A549 (cell line): ENCODE data around the gene TLR9. TPM values are rescaled to one million over a fixed set of nuclear protein-coding genes. Genes with fewer than 3 reads are reported as not detected.

Experiments used
- ATAC-seq, 2 experiments: fragments of 200-7000 bp in 1 of 2; fragments of >200 bp in 1 of 2; cut with Nextera tagmentation in 1 of 2; cut with Tn5 transposase in 1 of 2; 3 replicates each; pipeline versions ENCODE4 v1.8.0 to v1.9.1; 2018 to 2020; ENCODE audit warnings: mild to moderate bottlenecking in 1 of 2, moderate library complexity in 1 of 2
- CTCF ChIA-PET: fragments of 300-600 bp; sonication (Branson Sonifier 250); formaldehyde crosslinking; extraction: SDS; loops from one replicate; lab custom pipeline; 2021; ENCODE audit warnings: antibody characterized with exemption, inconsistent platforms; lab: Yijun Ruan, JAX
- POLR2A ChIA-PET: fragments of 350-600 bp; formaldehyde crosslinking; extraction: SDS; loops from one replicate; lab custom pipeline; 2021; ENCODE audit warnings: antibody characterized with exemption, inconsistent platforms; lab: Yijun Ruan, JAX
- DNase-seq, 2 experiments: peaks; one replicate each; pipeline versions ENCODE4 v3.0.0 to v3.0.0-alpha.2; 2011 to 2016; ENCODE audit warnings: low read depth in 1 of 2, low spot score in 1 of 2
- FAIRE-seq: peaks from 2 replicates; lab custom pipeline; 2011; peaks lifted over from hg19 to GRCh38; lab: Jason Lieb, UNC
- H3K27ac ChIP-seq, 2 experiments: fragments of >200 bp; sonication (Bioruptor Twin); formaldehyde crosslinking; 3 replicates each; pipeline ENCODE4 v1.5.1; 2016 to 2017
- H3K4me1 ChIP-seq: fragments of >200 bp; sonication (Bioruptor Twin); formaldehyde crosslinking; 3 replicates; pipeline ENCODE4 v1.6.1; 2016
- H3K4me2 ChIP-seq: fragments of >200 bp; sonication (Bioruptor Twin); formaldehyde crosslinking; 3 replicates; pipeline ENCODE4 v1.6.1; 2016
- H3K4me3 ChIP-seq: fragments of >200 bp; sonication (Bioruptor Twin); formaldehyde crosslinking; 3 replicates; pipeline ENCODE4 v1.5.1; 2016
- H3K9me3 ChIP-seq: fragments of >200 bp; sonication (Bioruptor Twin); formaldehyde crosslinking; 3 replicates; pipeline ENCODE4 v1.6.1; 2016
- BHLHE40 ChIP-seq: IDR thresholded peaks from 2 replicates; pipeline ENCODE4 v1.6.1; 2012; ENCODE audit warnings: low read depth, low read length, inconsistent platforms
- CBX2 ChIP-seq: fragments of 200-600 bp; sonication (generic); IDR thresholded peaks from 2 replicates; pipeline ENCODE4 v1.6.1; 2016; ENCODE audit warnings: low read depth, mild to moderate bottlenecking, borderline replicate concordance
- CBX8 ChIP-seq: fragments of 200-600 bp; sonication (generic); IDR thresholded peaks from 2 replicates; pipeline ENCODE4 v1.6.1; 2016
- CHD2 ChIP-seq: fragments of 150-350 bp; IDR thresholded peaks from 2 replicates; pipeline ENCODE4 v1.6.1; 2014; ENCODE audit warnings: low read length; ENCODE audit not compliant: partially characterized antibody
- CHD4 ChIP-seq: fragments of 200-600 bp; sonication (generic); IDR thresholded peaks from 2 replicates; pipeline ENCODE4 v1.6.1; 2016; ENCODE audit warnings: antibody characterized with exemption, mild to moderate bottlenecking, borderline replicate concordance
- EHF ChIP-seq: fragments of 250-450 bp; sonication (Bioruptor Pico); IDR thresholded peaks from 2 replicates; pipeline ENCODE4 v1.5.0; 2020; ENCODE audit warnings: mild to moderate bottlenecking
- EHMT2 ChIP-seq: fragments of 200-600 bp; sonication (generic); IDR thresholded peaks from 2 replicates; pipeline ENCODE4 v1.6.1; 2016; ENCODE audit warnings: antibody characterized with exemption, low read depth, mild to moderate bottlenecking, moderate library complexity
- FOSB ChIP-seq: fragments of 250-450 bp; sonication (Bioruptor Pico); IDR thresholded peaks from 2 replicates; pipeline ENCODE4 v1.5.0; 2020; ENCODE audit warnings: mild to moderate bottlenecking, moderate library complexity
- HDAC2 ChIP-seq: fragments of 200-600 bp; sonication (generic); IDR thresholded peaks from 2 replicates; pipeline ENCODE4 v1.6.1; 2016
- HEYL ChIP-seq: fragments of 250-450 bp; sonication (Bioruptor Pico); IDR thresholded peaks from 2 replicates; pipeline ENCODE4 v1.8.0; 2021; ENCODE audit warnings: mild to moderate bottlenecking, moderate library complexity
- HOXA7 ChIP-seq: fragments of 250-450 bp; sonication (Bioruptor Pico); IDR thresholded peaks from 2 replicates; pipeline ENCODE4 v1.5.0; 2020; ENCODE audit warnings: mild to moderate bottlenecking, moderate library complexity
- HOXB5 ChIP-seq: fragments of 250-450 bp; sonication (Bioruptor Pico); IDR thresholded peaks from 2 replicates; pipeline ENCODE4 v1.5.0; 2020; ENCODE audit warnings: mild to moderate bottlenecking, moderate library complexity
- KDM5A ChIP-seq: fragments of 200-600 bp; sonication (generic); IDR thresholded peaks from 2 replicates; pipeline ENCODE4 v1.6.1; 2016; ENCODE audit warnings: antibody characterized with exemption, mild to moderate bottlenecking
- NPAS2 ChIP-seq: fragments of 250-450 bp; sonication (Bioruptor Pico); IDR thresholded peaks from 2 replicates; pipeline ENCODE4 v1.8.0; 2022; ENCODE audit warnings: mild to moderate bottlenecking, moderate library complexity, borderline replicate concordance
- NR3C1 ChIP-seq: fragments of >200 bp; sonication (Bioruptor Twin); formaldehyde crosslinking; IDR thresholded peaks from 3 replicates; pipeline ENCODE4 v1.6.1; 2017
- RAD21 ChIP-seq, 2 experiments: fragments of >200 bp in 1 of 2; sonication (Bioruptor Twin) in 1 of 2; formaldehyde crosslinking in 1 of 2; IDR thresholded peaks in 1 of 2; conservative IDR thresholded peaks in 1 of 2; 2 replicates in 1 of 2; 3 replicates in 1 of 2; pipeline ENCODE4 v1.6.1; 2012 to 2018; ENCODE audit warnings: inconsistent platforms in 1 of 2
- RARB ChIP-seq: fragments of 250-450 bp; sonication (Bioruptor Pico); IDR thresholded peaks from 2 replicates; pipeline ENCODE4 v1.8.0; 2021; ENCODE audit warnings: mild to moderate bottlenecking, moderate library complexity
- SMC3 ChIP-seq: fragments of >200 bp; sonication (Bioruptor Twin); formaldehyde crosslinking; IDR thresholded peaks from 3 replicates; pipeline ENCODE4 v1.6.1; 2018; ENCODE audit warnings: inconsistent platforms
- SREBF2 ChIP-seq: fragments of 450-650 bp; IDR thresholded peaks from 2 replicates; pipeline ENCODE4 v1.6.1; 2014; ENCODE audit warnings: mild to moderate bottlenecking, moderate library complexity
- ZC3H11A ChIP-seq: fragments of 450-650 bp; IDR thresholded peaks from 2 replicates; pipeline ENCODE4 v1.6.1; 2014; ENCODE audit warnings: antibody characterized with exemption, mild to moderate bottlenecking
- ZNF302 ChIP-seq: fragments of 250-450 bp; sonication (Bioruptor Pico); IDR thresholded peaks from 2 replicates; pipeline ENCODE4 v1.9.0; 2021; ENCODE audit warnings: inconsistent platforms, mild to moderate bottlenecking, moderate library complexity
- ZSCAN20 ChIP-seq: fragments of 250-450 bp; sonication (Bioruptor Pico); IDR thresholded peaks from 2 replicates; pipeline ENCODE4 v1.8.0; 2022; ENCODE audit warnings: mild to moderate bottlenecking, moderate library complexity
- WGBS: methylation state at CpG from one replicate; pipeline ENCODE4 v1.1.6; 2017; ENCODE audit errors: missing lambda C conversion rate; 5-methylcytosine and 5-hydroxymethylcytosine counted together
- polyA plus RNA-seq, 4 experiments: library from polyadenylated mRNA; depleted of rRNA in 3 of 4; stranded (reverse); fragments of >200 nt; fragmentation: RNase III in 1 of 4; extraction: RNeasy Plus Mini Kit Qiagen cat#74134 plus additional on column Dnase treatment in 1 of 4; gene quantifications; 2 replicates in 3 of 4; 3 replicates in 1 of 4; pipeline ENCODE4 v1.2.3, GENCODE V29; 2011 to 2017
- TF ChIP-seq, protein P1 (sequence below): fragments of >200 bp; sonication (Bioruptor Twin); formaldehyde crosslinking; IDR thresholded peaks from 3 replicates; pipeline ENCODE4 v1.5.1; 2016
- TF ChIP-seq, protein P2 (sequence below): IDR thresholded peaks from 2 replicates; pipeline ENCODE4 v1.6.1; 2012
- TF ChIP-seq, protein P3 (sequence below): fragments of >200 bp; sonication (Bioruptor Twin); formaldehyde crosslinking; IDR thresholded peaks from 2 replicates; pipeline ENCODE4 v1.6.1; 2016
- TF ChIP-seq, protein P4 (sequence below): fragments of 150-350 bp; IDR thresholded peaks from 2 replicates; pipeline ENCODE4 v1.6.1; 2014; ENCODE audit warnings: low read depth, mild to moderate bottlenecking, low read length
- TF ChIP-seq, protein P5 (sequence below): fragments of 450-650 bp; IDR thresholded peaks from 2 replicates; pipeline ENCODE4 v1.6.1; 2014; ENCODE audit warnings: antibody characterized with exemption

The TLR9 gene
- polyA plus RNA-seq, 2 of the 4 experiments (the other 2 are of a cell fraction) = 0.04 TPM; not detected in 1

DNA sequence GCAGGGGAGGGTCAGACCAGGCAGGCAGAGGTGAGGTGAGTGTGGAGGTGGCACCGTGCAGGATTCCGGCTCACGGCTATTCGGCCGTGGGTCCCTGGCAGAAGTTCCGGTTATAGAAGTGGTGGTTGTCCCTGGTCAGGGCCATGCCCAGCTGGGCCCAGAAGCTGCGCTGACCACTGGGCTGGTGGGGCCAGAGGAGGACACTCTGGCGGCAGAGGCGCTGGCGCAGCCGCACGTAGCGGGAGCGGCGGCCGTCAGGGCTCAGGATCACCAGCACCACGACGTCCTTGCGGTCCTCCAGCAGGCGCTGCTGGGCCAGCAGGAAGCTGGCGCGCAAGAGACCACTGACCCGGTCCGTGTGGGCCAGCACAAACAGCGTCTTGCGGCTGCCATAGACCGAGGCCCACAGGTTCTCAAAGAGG lies 4.3 kb downstream of the TLR9 start:
- H3K4me3 ChIP-seq = no peak overlapping the region
- H3K27ac ChIP-seq = no peak overlapping the region
- CTCF ChIA-PET = interaction anchor here (0.6 to 12.2 kb wide), 36 partner anchors 13 to 219 kb away, joined by 3 to 198 read pairs (median 4); partner anchors contain the start of genes ALAS1, PPM1M, TWF2 and WDR82
- ATAC-seq = no peak
- H3K9me3 ChIP-seq = no peaks in the 10 kb centered on the region
- no peak for FAIRE-seq
- no peak for DNase-seq
- 91% methylated on average over 14 of the region's 27 CpGs for WGBS
- H3K4me1 ChIP-seq = peaks cover 8% of the 10 kb centered on the region; the same call in 2 of the 3 replicates
- no peak overlapping the region for H3K4me2 ChIP-seq
- POLR2A ChIA-PET = no interaction called here
- TF ChIP-seq ZNF302 (CRISPR knock-in tag) = no peak
- no peak for TF ChIP-seq HOXB5
- no peak for TF ChIP-seq NR3C1
- no peak for TF ChIP-seq CHD2

DNA sequence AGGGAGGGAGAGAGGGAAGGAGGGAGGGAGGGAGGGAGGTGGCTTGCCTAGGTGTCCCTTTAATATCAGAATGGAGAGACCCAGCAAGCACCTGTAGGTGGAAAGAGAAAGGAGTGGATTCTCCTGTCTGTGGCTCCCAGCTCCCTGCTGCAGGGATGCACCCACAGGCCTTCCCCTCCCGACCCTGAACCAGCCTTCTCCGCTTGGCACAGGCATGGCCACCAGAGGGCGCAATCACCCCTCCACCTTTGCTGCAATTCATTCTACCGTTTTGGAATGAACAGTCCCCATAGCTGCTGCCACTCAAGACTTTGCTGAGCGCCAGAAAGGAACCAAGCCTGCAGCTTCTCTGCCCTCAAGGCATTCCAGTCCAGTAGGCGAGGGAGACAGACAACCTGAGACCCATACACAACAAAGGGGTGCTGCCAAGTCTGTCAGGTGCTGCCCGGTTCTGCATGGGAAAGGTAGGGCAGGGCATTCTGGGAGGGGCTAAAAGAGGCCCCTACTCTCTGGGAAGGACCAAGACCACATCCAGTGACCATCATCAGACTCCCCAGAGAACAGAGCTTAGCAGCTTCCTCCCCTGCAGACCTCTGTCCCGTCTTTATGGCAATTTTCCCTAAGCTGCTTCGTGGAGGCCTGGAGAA lies 4.9 kb downstream of the TLR9 start:
- ChIA-PET POLR2A (interaction anchor here (0.6 kb wide), 1 partner anchor 57 kb away, joined by 3 read pairs; no protein-coding TSS in a partner anchor), CTCF (interaction anchor here (0.6 to 12.2 kb wide), 42 partner anchors 13 to 322 kb away, joined by 3 to 198 read pairs (median 4); partner anchors contain the start of genes ALAS1, PPM1M, TWF2 and WDR82)
- 30% methylated on average over 7 of the region's 9 CpGs for WGBS
- ATAC-seq = peak; percentile 80 to 92
- Histone ChIP-seq H3K4me2 (no peak overlapping the region), H3K9me3 (no peaks in the 10 kb centered on the region), H3K4me1 (peaks cover 8% of the 10 kb centered on the region; the same call in 2 of the 3 replicates), H3K4me3 (no peak overlapping the region), H3K27ac (no peak overlapping the region)
- no peak for FAIRE-seq
- no peak for TF ChIP-seq FOSB (CRISPR knock-in tag)
- no peak for TF ChIP-seq RARB
- TF ChIP-seq, protein P1, sequence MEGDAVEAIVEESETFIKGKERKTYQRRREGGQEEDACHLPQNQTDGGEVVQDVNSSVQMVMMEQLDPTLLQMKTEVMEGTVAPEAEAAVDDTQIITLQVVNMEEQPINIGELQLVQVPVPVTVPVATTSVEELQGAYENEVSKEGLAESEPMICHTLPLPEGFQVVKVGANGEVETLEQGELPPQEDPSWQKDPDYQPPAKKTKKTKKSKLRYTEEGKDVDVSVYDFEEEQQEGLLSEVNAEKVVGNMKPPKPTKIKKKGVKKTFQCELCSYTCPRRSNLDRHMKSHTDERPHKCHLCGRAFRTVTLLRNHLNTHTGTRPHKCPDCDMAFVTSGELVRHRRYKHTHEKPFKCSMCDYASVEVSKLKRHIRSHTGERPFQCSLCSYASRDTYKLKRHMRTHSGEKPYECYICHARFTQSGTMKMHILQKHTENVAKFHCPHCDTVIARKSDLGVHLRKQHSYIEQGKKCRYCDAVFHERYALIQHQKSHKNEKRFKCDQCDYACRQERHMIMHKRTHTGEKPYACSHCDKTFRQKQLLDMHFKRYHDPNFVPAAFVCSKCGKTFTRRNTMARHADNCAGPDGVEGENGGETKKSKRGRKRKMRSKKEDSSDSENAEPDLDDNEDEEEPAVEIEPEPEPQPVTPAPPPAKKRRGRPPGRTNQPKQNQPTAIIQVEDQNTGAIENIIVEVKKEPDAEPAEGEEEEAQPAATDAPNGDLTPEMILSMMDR = peak; percentile 76
- TF ChIP-seq ZC3H11A = no peak
- no peak for TF ChIP-seq CHD2
- no peak for TF ChIP-seq HDAC2
- no peak for TF ChIP-seq NPAS2
- TF ChIP-seq HOXA7 (CRISPR knock-in tag) = no peak
- TF ChIP-seq EHF = no peak
- TF ChIP-seq ZNF302 (CRISPR knock-in tag) = no peak
- TF ChIP-seq, protein P2, sequence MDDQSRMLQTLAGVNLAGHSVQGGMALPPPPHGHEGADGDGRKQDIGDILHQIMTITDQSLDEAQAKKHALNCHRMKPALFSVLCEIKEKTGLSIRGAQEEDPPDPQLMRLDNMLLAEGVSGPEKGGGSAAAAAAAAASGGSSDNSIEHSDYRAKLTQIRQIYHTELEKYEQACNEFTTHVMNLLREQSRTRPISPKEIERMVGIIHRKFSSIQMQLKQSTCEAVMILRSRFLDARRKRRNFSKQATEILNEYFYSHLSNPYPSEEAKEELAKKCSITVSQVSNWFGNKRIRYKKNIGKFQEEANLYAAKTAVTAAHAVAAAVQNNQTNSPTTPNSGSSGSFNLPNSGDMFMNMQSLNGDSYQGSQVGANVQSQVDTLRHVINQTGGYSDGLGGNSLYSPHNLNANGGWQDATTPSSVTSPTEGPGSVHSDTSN = no peak
- peak; percentile 62 for TF ChIP-seq SMC3
- TF ChIP-seq CHD4 = no peak
- TF ChIP-seq HEYL (CRISPR knock-in tag) = no peak
- TF ChIP-seq BHLHE40 = no peak
- TF ChIP-seq CBX2 = no peak
- TF ChIP-seq, protein P3, sequence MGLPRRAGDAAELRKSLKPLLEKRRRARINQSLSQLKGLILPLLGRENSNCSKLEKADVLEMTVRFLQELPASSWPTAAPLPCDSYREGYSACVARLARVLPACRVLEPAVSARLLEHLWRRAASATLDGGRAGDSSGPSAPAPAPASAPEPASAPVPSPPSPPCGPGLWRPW = no peak
- no peak for TF ChIP-seq SREBF2
- no peak for TF ChIP-seq HOXB5
- no peak for TF ChIP-seq EHMT2
- no peak for TF ChIP-seq KDM5A
- TF ChIP-seq, protein P4, sequence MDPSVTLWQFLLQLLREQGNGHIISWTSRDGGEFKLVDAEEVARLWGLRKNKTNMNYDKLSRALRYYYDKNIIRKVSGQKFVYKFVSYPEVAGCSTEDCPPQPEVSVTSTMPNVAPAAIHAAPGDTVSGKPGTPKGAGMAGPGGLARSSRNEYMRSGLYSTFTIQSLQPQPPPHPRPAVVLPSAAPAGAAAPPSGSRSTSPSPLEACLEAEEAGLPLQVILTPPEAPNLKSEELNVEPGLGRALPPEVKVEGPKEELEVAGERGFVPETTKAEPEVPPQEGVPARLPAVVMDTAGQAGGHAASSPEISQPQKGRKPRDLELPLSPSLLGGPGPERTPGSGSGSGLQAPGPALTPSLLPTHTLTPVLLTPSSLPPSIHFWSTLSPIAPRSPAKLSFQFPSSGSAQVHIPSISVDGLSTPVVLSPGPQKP = no peak
- TF ChIP-seq, protein P5, sequence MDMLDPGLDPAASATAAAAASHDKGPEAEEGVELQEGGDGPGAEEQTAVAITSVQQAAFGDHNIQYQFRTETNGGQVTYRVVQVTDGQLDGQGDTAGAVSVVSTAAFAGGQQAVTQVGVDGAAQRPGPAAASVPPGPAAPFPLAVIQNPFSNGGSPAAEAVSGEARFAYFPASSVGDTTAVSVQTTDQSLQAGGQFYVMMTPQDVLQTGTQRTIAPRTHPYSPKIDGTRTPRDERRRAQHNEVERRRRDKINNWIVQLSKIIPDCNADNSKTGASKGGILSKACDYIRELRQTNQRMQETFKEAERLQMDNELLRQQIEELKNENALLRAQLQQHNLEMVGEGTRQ = no peak
- TF ChIP-seq ZSCAN20 = no peak
- TF ChIP-seq RAD21 (conservative IDR thresholded peaks at IDR 0.05 in 1 of 2, IDR thresholded peaks at IDR 0.05 in 1 of 2) = peak; percentile 52 to 69; a peak in 4 of 5 replicates
- no peak for TF ChIP-seq CBX8
- DNase-seq = peak; percentile 62 to 76
